ENCODE data around the gene RCAN1.

The RCAN1 gene

GRCh38 chr21:34614628-34615486 lies at the start of gene RCAN1:
TSS of gene RCAN1 (minus strand) at chr21:34615113. CDS start at chr21:34615011, 102 bp downstream.
- in situ Hi-C loops (cut with MboI; ENCODE audit: low sequenced_read_pairs), result no loop called here

- in situ Hi-C loops (cut with MboI; ENCODE audit: low sequenced_read_pairs), result no loop called here
Measured at GRCh38 chr21:34661848-34662247, 46.9 kb upstream of the RCAN1 start.

- in situ Hi-C loops (cut with MboI; ENCODE audit: low sequenced_read_pairs), result no loop called here
Measured at GRCh38 chr21:34653522-34653921, 38.6 kb upstream of the RCAN1 start.

- in situ Hi-C loops (cut with MboI; ENCODE audit: low sequenced_read_pairs), result no loop called here
Measured at GRCh38 chr21:34651642-34652041, 36.7 kb upstream of the RCAN1 start.

GRCh38 chr21:34650861-34651431 lies 36.0 kb upstream of the RCAN1 start:
- in situ Hi-C loops (cut with MboI; ENCODE audit: low sequenced_read_pairs), result no loop called here

GRCh38 chr21:34649400-34649799 lies 34.5 kb upstream of the RCAN1 start:
- in situ Hi-C loops (cut with MboI; ENCODE audit: low sequenced_read_pairs), result no loop called here

- in situ Hi-C loops (cut with MboI; ENCODE audit: low sequenced_read_pairs), result no loop called here
Measured at GRCh38 chr21:34648739-34649297, 33.9 kb upstream of the RCAN1 start.

- in situ Hi-C loops (cut with MboI; ENCODE audit: low sequenced_read_pairs), result no loop called here
Measured at GRCh38 chr21:34647555-34647954, 32.6 kb upstream of the RCAN1 start.

GRCh38 chr21:34644825-34645224 lies 29.9 kb upstream of the RCAN1 start:
- in situ Hi-C loops (cut with MboI; ENCODE audit: low sequenced_read_pairs), result no loop called here

- in situ Hi-C loops (cut with MboI; ENCODE audit: low sequenced_read_pairs), result no loop called here
Measured at GRCh38 chr21:34642211-34643075, 27.5 kb upstream of the RCAN1 start.

- in situ Hi-C loops (cut with MboI; ENCODE audit: low sequenced_read_pairs), result no loop called here
Measured at GRCh38 chr21:34640858-34641257, 25.9 kb upstream of the RCAN1 start.

- in situ Hi-C loops (cut with MboI; ENCODE audit: low sequenced_read_pairs), result no loop called here
Measured at GRCh38 chr21:34639882-34640788, 25.2 kb upstream of the RCAN1 start.

GRCh38 chr21:34639250-34639649 lies 24.3 kb upstream of the RCAN1 start:
- in situ Hi-C loops (cut with MboI; ENCODE audit: low sequenced_read_pairs), result no loop called here

GRCh38 chr21:34636961-34637360 lies 22.0 kb upstream of the RCAN1 start:
- in situ Hi-C loops (cut with MboI; ENCODE audit: low sequenced_read_pairs), result no loop called here

- in situ Hi-C loops (cut with MboI; ENCODE audit: low sequenced_read_pairs), result no loop called here
Measured at GRCh38 chr21:34635307-34635706, 20.4 kb upstream of the RCAN1 start.

GRCh38 chr21:34632498-34632897 lies 17.6 kb upstream of the RCAN1 start:
- in situ Hi-C loops (cut with MboI; ENCODE audit: low sequenced_read_pairs), result no loop called here

- in situ Hi-C loops (cut with MboI; ENCODE audit: low sequenced_read_pairs), result no loop called here
Measured at GRCh38 chr21:34630536-34631143, 15.7 kb upstream of the RCAN1 start.

GRCh38 chr21:34626131-34626530 lies 11.2 kb upstream of the RCAN1 start:
- in situ Hi-C loops (cut with MboI; ENCODE audit: low sequenced_read_pairs), result no loop called here

GRCh38 chr21:34625030-34625593 lies 10.2 kb upstream of the RCAN1 start:
- in situ Hi-C loops (cut with MboI; ENCODE audit: low sequenced_read_pairs), result no loop called here
